ENCODE results near the gene PRKAG2.

PRKAG2 gene

DNA sequence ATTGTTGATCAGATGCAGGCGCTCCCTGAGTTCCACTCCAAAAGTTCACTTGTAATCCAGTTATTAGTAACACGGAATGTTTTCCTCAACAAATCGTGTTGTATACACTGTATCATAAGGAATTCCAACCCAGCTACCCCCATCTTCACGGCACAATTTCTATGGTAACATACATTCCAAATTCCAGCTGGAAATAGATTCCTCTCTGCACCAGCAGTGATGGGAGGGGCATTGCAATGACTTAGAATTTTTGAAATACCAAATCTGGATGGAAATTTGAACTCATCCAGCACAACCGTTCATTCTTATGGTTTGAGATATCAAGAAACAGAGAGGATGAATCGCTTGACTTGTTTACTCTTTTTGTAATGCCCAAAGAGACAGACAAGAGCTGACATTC lies 318.3 kb downstream of the PRKAG2 start:
- Histone ChIP-seq H3K9me3 (no peaks in the 10 kb centered on the region), H3K27me3 (no peaks in the 10 kb centered on the region), H3K36me3 (no peaks in the 10 kb centered on the region), H3K4me1 (no peaks in the 10 kb centered on the region), H3K4me3 (ENCODE audit: low read depth, low read length) (no peak overlapping the region)
- DNase-seq = no peak
- no peak for TF ChIP-seq CTCF (IDR thresholded peaks at IDR 0.05; ENCODE audit: low read depth, low read length)

GRCh38 chr7:151556592-151556991 lies 320.3 kb downstream of the PRKAG2 start:
- no peak overlapping the region for H3K4me3 ChIP-seq (ENCODE audit: low read depth, low read length)
- TF ChIP-seq CTCF (IDR thresholded peaks at IDR 0.05; ENCODE audit: low read depth, low read length) = no peak
- no peaks in the 10 kb centered on the region for H3K27me3 ChIP-seq
- H3K4me1 ChIP-seq = no peaks in the 10 kb centered on the region
- no peaks in the 10 kb centered on the region for H3K36me3 ChIP-seq
- DNase-seq = no peak
- H3K9me3 ChIP-seq = no peaks in the 10 kb centered on the region

GRCh38 chr7:151553356-151553755 lies 323.6 kb downstream of the PRKAG2 start:
- no peaks in the 10 kb centered on the region for H3K36me3 ChIP-seq
- DNase-seq = no peak
- no peaks in the 10 kb centered on the region for H3K4me1 ChIP-seq
- no peak for TF ChIP-seq CTCF (IDR thresholded peaks at IDR 0.05; ENCODE audit: low read depth, low read length)
- no peaks in the 10 kb centered on the region for H3K27me3 ChIP-seq
- H3K4me3 ChIP-seq (ENCODE audit: low read depth, low read length) = no peak overlapping the region
- no peaks in the 10 kb centered on the region for H3K9me3 ChIP-seq

DNA sequence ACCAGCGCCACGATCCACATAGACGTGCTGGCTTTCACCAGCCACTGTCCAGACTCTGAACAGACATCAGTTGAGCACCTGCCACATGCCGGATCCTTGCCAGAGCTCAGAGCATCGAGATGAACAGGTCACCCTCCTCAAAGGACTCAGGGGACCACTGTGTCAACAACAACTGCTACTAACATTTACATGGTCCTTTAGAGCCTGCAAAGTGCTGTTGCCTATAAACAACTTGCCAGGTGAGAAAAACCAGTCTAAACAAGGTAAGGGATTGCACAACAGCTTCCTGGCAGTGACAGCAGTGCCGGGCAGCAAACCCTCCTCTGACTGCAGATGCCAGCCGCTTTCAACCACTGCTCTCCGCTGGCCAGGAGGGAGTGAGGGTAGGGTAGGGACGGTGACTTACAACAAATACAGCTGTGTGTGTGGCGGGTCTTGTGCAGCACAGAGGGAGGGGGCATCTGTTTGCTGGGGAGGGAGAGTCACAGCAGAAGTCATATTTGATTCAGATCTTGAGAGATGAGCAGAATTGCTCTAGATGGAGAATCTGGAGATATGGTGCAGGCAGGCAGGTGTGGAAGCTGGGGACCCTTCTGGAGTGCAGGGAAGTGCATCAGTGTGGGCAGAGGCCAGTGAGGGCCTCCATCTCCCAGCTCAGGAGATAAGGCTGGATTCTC lies 324.4 kb downstream of the PRKAG2 start:
- DNase-seq = peak; percentile 38
- H3K4me1 ChIP-seq = no peaks in the 10 kb centered on the region
- H3K27me3 ChIP-seq = no peaks in the 10 kb centered on the region
- no peaks in the 10 kb centered on the region for H3K36me3 ChIP-seq
- TF ChIP-seq CTCF (IDR thresholded peaks at IDR 0.05; ENCODE audit: low read depth, low read length) = no peak
- no peak overlapping the region for H3K4me3 ChIP-seq (ENCODE audit: low read depth, low read length)
- no peaks in the 10 kb centered on the region for H3K9me3 ChIP-seq

- no peaks in the 10 kb centered on the region for H3K27me3 ChIP-seq
- no peak for DNase-seq
- H3K4me3 ChIP-seq (ENCODE audit: low read depth, low read length) = no peak overlapping the region
- H3K9me3 ChIP-seq = no peaks in the 10 kb centered on the region
- no peaks in the 10 kb centered on the region for H3K4me1 ChIP-seq
- no peaks in the 10 kb centered on the region for H3K36me3 ChIP-seq
- no peak for TF ChIP-seq CTCF (IDR thresholded peaks at IDR 0.05; ENCODE audit: low read depth, low read length)
Measured at GRCh38 chr7:151551820-151552219, 325.1 kb downstream of the PRKAG2 start.

- TF ChIP-seq CTCF (IDR thresholded peaks at IDR 0.05; ENCODE audit: low read depth, low read length) = no peak
- Histone ChIP-seq H3K36me3 (no peaks in the 10 kb centered on the region), H3K4me3 (ENCODE audit: low read depth, low read length) (no peak overlapping the region), H3K27me3 (no peaks in the 10 kb centered on the region), H3K4me1 (no peaks in the 10 kb centered on the region), H3K9me3 (no peaks in the 10 kb centered on the region)
- DNase-seq = no peak
Measured at GRCh38 chr7:151550656-151551286, 326.1 kb downstream of the PRKAG2 start.

Measured in BE2C (cell line).